Measurements from ENCODE around the gene CDC40. TPM values are rescaled to one million over a fixed set of nuclear protein-coding genes. Genes with fewer than 3 reads are reported as not detected.

CDC40 gene
- total RNA-seq, 2 donors from 2014 or later = 9.2 to 14.3 TPM

- H3K27me3 ChIP-seq = no peaks in the 10 kb centered on the region
- H3K4me1 ChIP-seq = peaks cover 19% of the 10 kb centered on the region
- TF ChIP-seq CTCF (IDR thresholded peaks at IDR 0.05) = no peak
- TF ChIP-seq POLR2A (IDR thresholded peaks at IDR 0.05) = no peak
- no peak for DNase-seq
- no peak overlapping the region for H3K4me3 ChIP-seq
- intact Hi-C loops (cut with DNase I) = no loop called here
- 81 to 94% methylated on average over 1 of the region's 1 CpG for WGBS, 2 donors
- no peak overlapping the region for H3K27ac ChIP-seq
- no peaks in the 10 kb centered on the region for H3K9me3 ChIP-seq
- no peak for ATAC-seq
- peaks cover 0 to 1% of the 10 kb centered on the region in 2 donors for H3K36me3 ChIP-seq (replicated peaks in 1 of 2; ENCODE audit: insufficient read depth in 1 of 2, low read depth in 2 of 2)
Observed at GRCh38 chr6:110196874-110197273, 16.6 kb downstream of the CDC40 start.

DNA sequence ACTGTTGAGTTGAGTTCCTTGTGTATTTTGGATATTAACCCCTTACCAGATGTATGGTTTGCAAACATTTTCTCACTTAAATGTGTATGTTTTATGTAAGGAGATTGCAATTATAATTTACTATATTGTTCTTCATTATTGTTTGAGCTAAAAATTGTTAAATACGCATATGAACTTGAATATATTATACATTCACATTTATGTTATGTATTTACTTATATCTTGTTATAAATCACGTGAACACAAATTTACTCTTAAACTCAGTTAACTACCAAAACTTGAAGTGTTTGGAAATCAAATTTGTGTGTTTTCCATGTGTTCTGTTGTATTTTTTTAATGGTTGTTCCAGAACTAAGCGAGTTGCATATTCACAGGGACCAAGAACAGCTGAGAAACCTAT is 18.3 kb downstream of the CDC40 start:
- ATAC-seq (no peak), DNase-seq (no peak)
- intact Hi-C loops (cut with DNase I) = no loop called here
- H3K36me3 ChIP-seq (replicated peaks in 1 of 2; ENCODE audit: insufficient read depth in 1 of 2, low read depth in 2 of 2) = peaks cover 0 to 1% of the 10 kb centered on the region in 2 donors
- no peak overlapping the region for H3K4me3 ChIP-seq
- H3K27me3 ChIP-seq = no peaks in the 10 kb centered on the region
- H3K9me3 ChIP-seq = no peaks in the 10 kb centered on the region
- TF ChIP-seq CTCF (IDR thresholded peaks at IDR 0.05) = no peak
- no peak for TF ChIP-seq POLR2A (IDR thresholded peaks at IDR 0.05)
- 92 to 98% methylated on average over 3 of the region's 3 CpGs for WGBS, 2 donors
- no peak overlapping the region for H3K27ac ChIP-seq
- H3K4me1 ChIP-seq = peaks cover 19% of the 10 kb centered on the region

DNA sequence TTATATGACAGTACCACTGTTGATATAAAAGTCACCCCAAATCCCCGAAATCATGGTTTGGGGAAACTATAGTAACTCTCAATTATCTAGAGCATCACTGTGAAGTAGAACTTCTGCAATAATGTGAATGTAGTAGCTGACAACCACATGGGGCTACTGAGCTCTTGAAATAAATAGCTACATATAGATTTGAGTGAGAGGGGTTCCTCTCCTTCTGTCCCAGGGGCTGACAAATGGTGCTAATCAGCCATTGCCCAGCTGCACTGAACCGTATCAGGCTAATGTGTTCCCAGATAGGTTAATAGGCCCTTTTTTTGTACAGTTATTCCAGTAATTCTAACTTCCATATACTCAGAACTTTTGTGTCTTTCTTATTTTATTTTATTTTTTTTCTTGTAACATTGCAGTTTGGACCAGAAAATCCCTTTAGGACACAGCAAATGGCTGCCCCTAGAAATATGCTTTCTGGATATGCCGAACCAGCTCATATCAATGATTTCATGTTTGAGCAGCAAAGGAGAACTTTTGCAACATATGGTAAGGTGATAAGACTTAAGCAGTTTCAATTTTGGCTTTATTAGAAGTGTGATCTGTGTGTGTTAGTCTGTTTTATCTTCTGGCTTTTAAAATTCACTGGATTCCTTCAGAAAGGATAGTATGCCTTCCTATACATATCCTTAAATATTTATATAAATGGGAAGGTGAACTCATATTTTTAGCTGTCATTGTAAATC is 21.1 kb downstream of the CDC40 start:
- Histone ChIP-seq H3K36me3 (replicated peaks in 1 of 2; ENCODE audit: insufficient read depth in 1 of 2, low read depth in 2 of 2) (no peaks in the 10 kb centered on the region), H3K27ac (no peak overlapping the region), H3K4me1 (peaks cover 13% of the 10 kb centered on the region), H3K27me3 (no peaks in the 10 kb centered on the region), H3K9me3 (no peaks in the 10 kb centered on the region), H3K4me3 (no peak overlapping the region)
- ATAC-seq = no peak
- 54 to 66% methylated on average over 3 of the region's 3 CpGs for WGBS, 2 donors
- intact Hi-C loops (cut with DNase I) = no loop called here
- TF ChIP-seq POLR2A (IDR thresholded peaks at IDR 0.05) = no peak
- TF ChIP-seq CTCF (IDR thresholded peaks at IDR 0.05) = no peak
- no peak for DNase-seq

DNA sequence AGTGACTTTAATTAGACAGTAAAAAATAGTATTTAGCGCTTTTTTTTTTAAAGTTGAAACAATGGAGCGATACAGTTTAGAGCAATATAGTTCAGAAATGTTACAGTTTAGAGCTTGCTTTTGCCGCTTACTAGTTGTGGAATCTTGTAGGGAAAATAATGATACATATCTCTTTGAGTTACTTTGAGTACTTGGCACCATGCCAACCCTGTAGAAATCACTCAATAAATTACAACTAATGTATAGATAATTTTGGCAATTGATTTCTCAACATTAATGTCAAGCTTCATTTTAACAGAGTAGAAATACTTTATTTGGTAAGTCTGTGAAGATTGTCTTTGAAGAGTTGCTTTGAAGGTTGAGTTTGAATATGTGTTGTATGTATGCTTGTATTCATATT is 27.4 kb downstream of the CDC40 start:
- Histone ChIP-seq H3K4me1 (no peaks in the 10 kb centered on the region), H3K27ac (no peak overlapping the region), H3K9me3 (no peaks in the 10 kb centered on the region), H3K27me3 (no peaks in the 10 kb centered on the region), H3K36me3 (replicated peaks in 1 of 2; ENCODE audit: insufficient read depth in 1 of 2, low read depth in 2 of 2) (peaks cover 0 to 19% of the 10 kb centered on the region in 2 donors), H3K4me3 (no peak overlapping the region)
- intact Hi-C loops (cut with DNase I) = no loop called here
- ATAC-seq (no peak), DNase-seq (no peak)
- TF ChIP-seq CTCF (IDR thresholded peaks at IDR 0.05) (no peak), POLR2A (IDR thresholded peaks at IDR 0.05) (no peak)
- WGBS, 2 donors = 94 to 99% methylated on average over 3 of the region's 3 CpGs

- intact Hi-C loops (cut with DNase I) = no loop called here
- TF ChIP-seq CTCF (IDR thresholded peaks at IDR 0.05) (no peak), POLR2A (IDR thresholded peaks at IDR 0.05) (no peak)
- Histone ChIP-seq H3K4me3 (no peak overlapping the region), H3K9me3 (no peaks in the 10 kb centered on the region), H3K27me3 (no peaks in the 10 kb centered on the region), H3K27ac (no peak overlapping the region), H3K36me3 (replicated peaks in 1 of 2; ENCODE audit: insufficient read depth in 1 of 2, low read depth in 2 of 2) (peaks cover 0 to 35% of the 10 kb centered on the region in 2 donors), H3K4me1 (no peaks in the 10 kb centered on the region)
- WGBS, 2 donors = 88 to 91% methylated on average over 1 of the region's 1 CpG
- DNase-seq (no peak), ATAC-seq (no peak)
Observed at GRCh38 chr6:110211753-110212152, 31.5 kb downstream of the CDC40 start.
